ENCODE results near the gene GNG12. TPM values are rescaled to one million over a fixed set of nuclear protein-coding genes. Genes with fewer than 3 reads are reported as not detected.
A peak's percentile ranks its signal among the peaks of the same experiment; 100 is the strongest.

GNG12 gene
- total and polyA plus RNA-seq, 4 donors = 84.9 to 175 (median 110) TPM

DNA sequence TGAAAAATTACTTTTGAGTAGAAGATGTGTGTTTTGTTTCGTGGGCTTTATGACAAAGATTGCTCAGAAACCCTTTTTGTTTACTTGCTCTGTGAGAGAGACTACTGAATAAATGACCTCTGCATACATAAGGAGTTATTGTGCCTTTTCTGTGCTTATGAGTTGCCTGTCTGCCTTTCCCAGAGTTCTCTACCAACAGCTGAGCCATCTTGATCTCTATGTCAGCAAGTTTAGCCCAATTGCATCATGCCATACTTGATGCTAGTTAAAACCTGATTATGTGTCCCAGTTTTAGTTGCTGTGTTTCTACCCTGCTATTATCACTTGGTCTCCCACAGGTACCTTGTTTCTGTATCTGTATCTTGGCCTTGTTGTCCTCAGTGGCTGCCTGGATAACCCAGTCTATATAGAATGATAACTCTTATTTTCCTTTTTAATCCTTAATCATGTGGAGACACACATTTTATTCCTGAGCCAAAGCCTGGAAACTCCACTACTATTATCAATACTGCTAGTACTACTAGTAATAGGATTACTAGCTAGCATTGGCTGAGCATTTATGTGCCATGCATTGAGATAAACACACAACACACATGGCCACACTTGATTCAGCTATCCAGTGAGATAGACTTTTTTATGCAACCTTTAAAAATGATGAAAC, 28.7 kb upstream of the GNG12 start:
- Histone ChIP-seq H3K9me3 (ENCODE audit: control insufficient read depth, low read length) (peaks cover 2% of the 10 kb centered on the region), H3K4me3 (ENCODE audit: low read length in 2 of 2) (no peak overlapping the region), H3K36me3 (ENCODE audit: control insufficient read depth in 1 of 2, insufficient read depth in 2 of 2, low read length in 1 of 2) (no peaks in the 10 kb centered on the region), H3K27ac (ENCODE audit: low read depth in 1 of 2, low read length in 2 of 2) (no peak overlapping the region), H3K4me1 (ENCODE audit: control insufficient read depth in 1 of 2, insufficient read depth in 2 of 2, low read length in 2 of 2) (no peaks in the 10 kb centered on the region), H3K27me3 (ENCODE audit: control insufficient read depth in 1 of 2, insufficient read depth in 2 of 2, low read length in 1 of 2) (no peaks in the 10 kb centered on the region)
- WGBS, 2 donors = 92% methylated on average over 1 of the region's 1 CpG
- ATAC-seq (ENCODE audit: low FRiP score) (no peak), DNase-seq (no peak)
- intact Hi-C loops (cut with DNase I) = no loop called here

DNA sequence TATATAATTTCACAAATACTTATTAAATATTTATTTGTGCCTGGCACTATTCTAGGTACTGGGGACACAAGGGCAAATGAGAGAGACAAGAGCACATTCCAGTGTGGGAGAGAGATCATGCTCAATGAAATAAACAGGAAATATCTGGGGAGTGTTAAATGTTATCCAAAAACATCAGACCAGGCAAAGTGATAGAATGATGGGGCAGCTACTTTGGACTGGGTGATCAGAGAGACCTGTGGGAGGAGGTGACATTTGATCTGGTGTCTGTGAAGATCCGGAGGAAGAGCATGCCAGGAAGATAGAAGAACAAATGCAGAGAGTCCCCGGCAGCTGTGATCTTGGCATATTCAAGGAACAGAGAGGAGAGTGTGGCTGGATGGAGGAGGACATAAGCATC, 27.5 kb upstream of the GNG12 start:
- no peaks in the 10 kb centered on the region for H3K27me3 ChIP-seq (ENCODE audit: control insufficient read depth in 1 of 2, insufficient read depth in 2 of 2, low read length in 1 of 2)
- no peak for ATAC-seq (ENCODE audit: low FRiP score)
- H3K9me3 ChIP-seq (ENCODE audit: control insufficient read depth, low read length) = peaks cover 2% of the 10 kb centered on the region
- 81 to 91% methylated on average over 2 of the region's 2 CpGs for WGBS, 2 donors
- H3K36me3 ChIP-seq (ENCODE audit: control insufficient read depth in 1 of 2, insufficient read depth in 2 of 2, low read length in 1 of 2) = no peaks in the 10 kb centered on the region
- intact Hi-C loops (cut with DNase I) = no loop called here
- H3K4me3 ChIP-seq (ENCODE audit: low read length in 2 of 2) = no peak overlapping the region
- H3K4me1 ChIP-seq (ENCODE audit: control insufficient read depth in 1 of 2, insufficient read depth in 2 of 2, low read length in 2 of 2) = no peaks in the 10 kb centered on the region
- no peak overlapping the region for H3K27ac ChIP-seq (ENCODE audit: low read depth in 1 of 2, low read length in 2 of 2)
- DNase-seq = no peak

DNA sequence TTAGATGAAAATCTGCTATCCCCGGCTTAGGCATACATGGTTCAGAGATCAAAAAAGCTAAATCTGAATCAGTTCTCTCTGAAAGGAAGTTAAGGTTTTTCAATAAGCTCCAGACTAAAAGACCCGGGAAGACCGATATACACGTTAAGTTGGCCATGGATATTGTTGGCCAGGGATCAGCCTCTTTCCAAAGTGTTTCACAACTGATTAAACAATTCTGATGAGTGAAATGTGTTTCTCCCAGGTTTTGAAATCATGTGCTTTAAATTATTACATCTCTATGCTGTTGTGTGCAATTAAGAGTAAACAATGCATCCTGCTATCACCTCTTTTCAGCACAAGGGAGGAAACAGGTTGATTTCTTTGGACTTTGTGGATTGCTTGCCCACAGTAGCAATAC, 23.7 kb upstream of the GNG12 start:
- Histone ChIP-seq H3K9me3 (ENCODE audit: control insufficient read depth, low read length) (peaks cover 2% of the 10 kb centered on the region), H3K27ac (ENCODE audit: low read depth in 1 of 2, low read length in 2 of 2) (no peak overlapping the region), H3K36me3 (ENCODE audit: control insufficient read depth in 1 of 2, insufficient read depth in 2 of 2, low read length in 1 of 2) (no peaks in the 10 kb centered on the region), H3K4me1 (ENCODE audit: control insufficient read depth in 1 of 2, insufficient read depth in 2 of 2, low read length in 2 of 2) (no peaks in the 10 kb centered on the region), H3K4me3 (ENCODE audit: low read length in 2 of 2) (no peak overlapping the region), H3K27me3 (ENCODE audit: control insufficient read depth in 1 of 2, insufficient read depth in 2 of 2, low read length in 1 of 2) (no peaks in the 10 kb centered on the region)
- ATAC-seq (ENCODE audit: low FRiP score) (no peak), DNase-seq (no peak)
- 89 to 94% methylated on average over 4 of the region's 4 CpGs for WGBS, 2 donors
- intact Hi-C loops (cut with DNase I) = loop anchor here (10.0 kb wide), 2 partner anchors 158 to 198 kb away; partner anchors contain the start of gene DIRAS3 (in 1 of the 2)

DNA sequence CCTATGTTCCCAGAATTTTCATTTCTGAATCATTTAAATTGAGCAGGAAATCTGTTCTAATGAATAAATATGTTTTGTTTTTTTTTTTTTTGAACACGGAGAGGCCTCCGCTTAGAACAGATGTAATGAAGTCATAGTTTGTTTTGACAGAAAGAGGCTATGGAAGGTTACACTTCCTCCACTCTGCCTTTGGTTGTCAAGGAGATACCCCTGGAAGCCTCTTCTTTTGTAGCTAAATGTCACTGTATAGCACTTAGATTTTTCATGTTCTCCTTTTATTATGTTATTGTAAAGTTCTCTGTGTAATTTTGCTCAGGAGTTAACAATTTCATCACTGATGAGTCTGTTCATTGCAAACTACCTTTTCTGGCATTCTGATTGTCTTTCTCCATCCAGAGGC, 22.7 kb upstream of the GNG12 start:
- ATAC-seq (ENCODE audit: low FRiP score) = no peak
- WGBS, 2 donors = 52 to 60% methylated on average over 2 of the region's 2 CpGs
- no peaks in the 10 kb centered on the region for H3K4me1 ChIP-seq (ENCODE audit: control insufficient read depth in 1 of 2, insufficient read depth in 2 of 2, low read length in 2 of 2)
- H3K4me3 ChIP-seq (ENCODE audit: low read length in 2 of 2) = no peak overlapping the region
- intact Hi-C loops (cut with DNase I) = loop anchor here (10.0 kb wide), 2 partner anchors 159 to 199 kb away; partner anchors contain the start of gene DIRAS3 (in 1 of the 2)
- no peak overlapping the region for H3K27ac ChIP-seq (ENCODE audit: low read depth in 1 of 2, low read length in 2 of 2)
- H3K36me3 ChIP-seq (ENCODE audit: control insufficient read depth in 1 of 2, insufficient read depth in 2 of 2, low read length in 1 of 2) = no peaks in the 10 kb centered on the region
- no peak for DNase-seq
- H3K27me3 ChIP-seq (ENCODE audit: control insufficient read depth in 1 of 2, insufficient read depth in 2 of 2, low read length in 1 of 2) = no peaks in the 10 kb centered on the region
- H3K9me3 ChIP-seq (ENCODE audit: control insufficient read depth, low read length) = peaks cover 2% of the 10 kb centered on the region

DNA sequence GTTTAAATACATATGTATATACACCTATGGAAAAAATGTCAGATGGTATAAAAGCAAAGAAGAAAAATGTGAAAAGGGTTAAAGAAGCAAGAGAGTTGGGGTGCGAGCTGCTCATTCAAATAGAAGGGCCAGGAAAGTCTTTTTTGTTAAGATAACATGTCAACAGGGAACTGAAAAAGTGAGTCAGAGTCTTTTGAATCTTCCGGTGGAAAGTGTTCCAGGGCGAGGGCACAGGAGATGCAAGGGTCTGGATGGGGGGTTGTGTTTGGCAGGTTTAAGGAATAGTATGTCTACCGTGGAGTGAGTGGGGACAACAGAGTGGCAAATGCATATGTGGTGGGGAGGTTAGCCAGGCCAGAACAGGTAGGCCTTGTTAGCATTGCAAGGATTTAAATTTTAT, 22.2 kb upstream of the GNG12 start:
- DNase-seq = no peak
- no peak for ATAC-seq (ENCODE audit: low FRiP score)
- WGBS, 2 donors = 43 to 49% methylated on average over 4 of the region's 4 CpGs
- no peak overlapping the region for H3K27ac ChIP-seq (ENCODE audit: low read depth in 1 of 2, low read length in 2 of 2)
- no peaks in the 10 kb centered on the region for H3K36me3 ChIP-seq (ENCODE audit: control insufficient read depth in 1 of 2, insufficient read depth in 2 of 2, low read length in 1 of 2)
- peaks cover 0 to 2% of the 10 kb centered on the region in 2 donors for H3K4me1 ChIP-seq (ENCODE audit: control insufficient read depth in 1 of 2, insufficient read depth in 2 of 2, low read length in 2 of 2)
- intact Hi-C loops (cut with DNase I) = loop anchor here (10.0 kb wide), 2 partner anchors 159 to 199 kb away; partner anchors contain the start of gene DIRAS3 (in 1 of the 2)
- H3K4me3 ChIP-seq (ENCODE audit: low read length in 2 of 2) = no peak overlapping the region
- peaks cover 2% of the 10 kb centered on the region for H3K9me3 ChIP-seq (ENCODE audit: control insufficient read depth, low read length)
- no peaks in the 10 kb centered on the region for H3K27me3 ChIP-seq (ENCODE audit: control insufficient read depth in 1 of 2, insufficient read depth in 2 of 2, low read length in 1 of 2)

DNA sequence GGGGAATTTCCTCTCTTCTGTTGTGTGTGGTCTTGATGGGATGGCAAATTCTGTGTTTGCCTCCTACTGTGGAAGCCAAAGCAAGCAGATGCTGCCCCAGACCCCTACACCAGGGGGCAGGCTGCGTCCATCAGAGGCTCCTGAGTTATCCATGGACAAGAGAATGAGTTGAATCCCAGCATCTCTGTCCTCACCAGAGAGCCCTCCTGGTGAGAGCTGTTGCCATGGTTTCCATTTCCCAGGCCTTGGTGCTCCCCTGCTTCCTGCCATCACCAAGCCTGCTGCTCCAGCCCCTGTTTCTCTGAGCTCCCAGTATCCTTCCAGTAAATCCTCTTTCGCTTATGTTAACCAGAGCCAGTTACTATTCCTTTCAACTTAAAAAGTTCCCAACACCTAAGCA, 20.4 kb upstream of the GNG12 start:
- no peaks in the 10 kb centered on the region for H3K27me3 ChIP-seq (ENCODE audit: control insufficient read depth in 1 of 2, insufficient read depth in 2 of 2, low read length in 1 of 2)
- WGBS, 2 donors = 48 to 79% methylated on average over 2 of the region's 2 CpGs
- no peak overlapping the region for H3K27ac ChIP-seq (ENCODE audit: low read depth in 1 of 2, low read length in 2 of 2)
- H3K4me3 ChIP-seq (ENCODE audit: low read length in 2 of 2) = no peak overlapping the region
- no peaks in the 10 kb centered on the region for H3K9me3 ChIP-seq (ENCODE audit: control insufficient read depth, low read length)
- H3K36me3 ChIP-seq (ENCODE audit: control insufficient read depth in 1 of 2, insufficient read depth in 2 of 2, low read length in 1 of 2) = no peaks in the 10 kb centered on the region
- no peak for ATAC-seq (ENCODE audit: low FRiP score)
- peaks cover 2 to 3% of the 10 kb centered on the region in 2 donors for H3K4me1 ChIP-seq (ENCODE audit: control insufficient read depth in 1 of 2, insufficient read depth in 2 of 2, low read length in 2 of 2)
- intact Hi-C loops (cut with DNase I) = loop anchor here (2.0 to 10.0 kb wide), 6 partner anchors 161 to 321 kb away; partner anchors contain the start of gene DIRAS3 (in 2 of the 2)
- DNase-seq = peak; percentile 54 to 79

DNA sequence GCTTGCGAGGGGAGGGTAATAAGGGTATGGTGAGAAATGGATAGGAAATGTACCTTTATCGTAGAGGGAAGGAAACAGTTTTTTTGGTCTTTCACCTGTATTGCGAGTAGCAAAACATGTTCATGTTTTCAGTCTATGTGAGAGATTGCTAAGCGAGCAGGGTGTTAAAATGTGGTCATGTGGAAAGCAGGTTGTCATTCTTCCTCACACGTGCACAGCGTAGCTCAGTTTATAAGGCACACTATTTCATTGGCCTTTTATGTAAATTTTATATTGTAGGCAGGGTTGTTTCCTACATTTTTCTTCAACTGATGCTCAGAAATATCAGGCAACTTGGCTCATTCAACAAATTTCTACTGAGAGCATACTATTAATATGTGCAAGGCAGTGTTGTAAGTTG, 18.5 kb upstream of the GNG12 start:
- Histone ChIP-seq H3K27ac (ENCODE audit: low read depth in 1 of 2, low read length in 2 of 2) (no peak overlapping the region), H3K27me3 (ENCODE audit: control insufficient read depth in 1 of 2, insufficient read depth in 2 of 2, low read length in 1 of 2) (no peaks in the 10 kb centered on the region), H3K36me3 (ENCODE audit: control insufficient read depth in 1 of 2, insufficient read depth in 2 of 2, low read length in 1 of 2) (no peaks in the 10 kb centered on the region), H3K4me3 (ENCODE audit: low read length in 2 of 2) (no peak overlapping the region), H3K9me3 (ENCODE audit: control insufficient read depth, low read length) (no peaks in the 10 kb centered on the region), H3K4me1 (ENCODE audit: control insufficient read depth in 1 of 2, insufficient read depth in 2 of 2, low read length in 2 of 2) (peaks cover 2 to 3% of the 10 kb centered on the region in 2 donors)
- ATAC-seq (ENCODE audit: low FRiP score) (no peak), DNase-seq (no peak)
- 93 to 94% methylated on average over 6 of the region's 6 CpGs for WGBS, 2 donors
- intact Hi-C loops (cut with DNase I) = loop anchor here (2.0 to 10.0 kb wide), 6 partner anchors 163 to 319 kb away; partner anchors contain the start of gene DIRAS3 (in 2 of the 2)

DNA sequence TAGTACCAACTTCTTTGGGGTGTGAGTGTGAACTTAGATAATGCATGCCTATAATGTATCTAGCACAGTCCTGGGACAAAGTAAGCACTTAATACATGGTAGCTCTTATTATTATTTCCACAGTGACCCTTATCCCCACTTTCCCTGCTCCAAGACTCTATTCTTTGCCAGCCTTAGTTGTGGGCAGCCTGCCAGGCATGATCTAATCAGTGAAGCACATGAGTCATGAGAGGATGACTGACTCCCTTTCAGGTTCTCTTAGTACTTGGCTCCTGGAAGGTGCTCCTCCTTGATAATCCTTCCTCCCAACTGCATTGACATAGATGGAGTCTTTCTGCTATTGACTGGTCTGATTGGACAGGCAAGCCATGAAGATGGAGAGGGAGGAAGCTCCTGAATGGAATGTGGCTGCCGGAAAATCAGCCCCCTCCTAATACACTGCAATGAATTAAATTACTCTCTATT, 17.4 kb upstream of the GNG12 start:
- intact Hi-C loops (cut with DNase I) = loop anchor here (5.0 to 10.0 kb wide), 5 partner anchors 164 to 318 kb away; partner anchors contain the start of gene DIRAS3 (in 2 of the 2)
- DNase-seq = peak; percentile 90 to 95

DNA sequence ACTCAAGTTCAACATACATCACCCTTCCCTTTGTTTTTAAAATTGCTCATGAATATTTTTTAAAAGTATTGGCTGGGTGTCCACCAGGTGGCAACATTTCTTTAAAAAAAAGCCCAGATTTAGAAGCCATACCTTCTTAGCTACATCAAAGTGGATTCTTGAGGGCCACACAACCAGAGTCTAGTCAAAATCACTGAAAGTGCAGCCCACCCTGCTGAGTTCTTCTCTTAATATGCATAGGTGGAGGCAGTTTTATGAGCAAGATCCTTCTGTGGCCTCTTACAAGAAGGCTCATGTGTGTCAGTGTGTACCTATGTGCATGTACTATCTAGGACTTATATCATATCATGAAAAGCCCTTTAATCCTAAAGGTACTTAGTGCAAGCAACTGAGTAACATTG, 16.9 kb upstream of the GNG12 start:
- DNase-seq = no peak
- Histone ChIP-seq H3K4me1 (ENCODE audit: control insufficient read depth in 1 of 2, insufficient read depth in 2 of 2, low read length in 2 of 2) (peaks cover 2 to 3% of the 10 kb centered on the region in 2 donors), H3K9me3 (ENCODE audit: control insufficient read depth, low read length) (no peaks in the 10 kb centered on the region), H3K27me3 (ENCODE audit: control insufficient read depth in 1 of 2, insufficient read depth in 2 of 2, low read length in 1 of 2) (no peaks in the 10 kb centered on the region), H3K4me3 (ENCODE audit: low read length in 2 of 2) (no peak overlapping the region), H3K27ac (ENCODE audit: low read depth in 1 of 2, low read length in 2 of 2) (no peak overlapping the region), H3K36me3 (ENCODE audit: control insufficient read depth in 1 of 2, insufficient read depth in 2 of 2, low read length in 1 of 2) (no peaks in the 10 kb centered on the region)
- ATAC-seq (ENCODE audit: low FRiP score) = peak; percentile 57
- intact Hi-C loops (cut with DNase I) = loop anchor here (5.0 to 10.0 kb wide), 5 partner anchors 165 to 318 kb away; partner anchors contain the start of gene DIRAS3 (in 2 of the 2)

More for the DNA sequence above, 17.4 kb upstream of the GNG12 start:
- Histone ChIP-seq H3K4me3 (ENCODE audit: low read length in 2 of 2) (no peak overlapping the region), H3K4me1 (ENCODE audit: control insufficient read depth in 1 of 2, insufficient read depth in 2 of 2, low read length in 2 of 2) (peaks cover 2 to 3% of the 10 kb centered on the region in 2 donors), H3K27me3 (ENCODE audit: control insufficient read depth in 1 of 2, insufficient read depth in 2 of 2, low read length in 1 of 2) (no peaks in the 10 kb centered on the region), H3K36me3 (ENCODE audit: control insufficient read depth in 1 of 2, insufficient read depth in 2 of 2, low read length in 1 of 2) (no peaks in the 10 kb centered on the region), H3K9me3 (ENCODE audit: control insufficient read depth, low read length) (no peaks in the 10 kb centered on the region), H3K27ac (ENCODE audit: low read depth in 1 of 2, low read length in 2 of 2) (no peak overlapping the region)
- peak; percentile 71 for ATAC-seq (ENCODE audit: low FRiP score)
- 52 to 65% methylated on average over 1 of the region's 1 CpG for WGBS, 2 donors
